HUES48 (cell line): Measurements from ENCODE around the gene SNTG2.

ENCODE experiments used
- H3K27ac ChIP-seq: one replicate; pipeline ENCODE4 v1.7.0; 2013; ENCODE audit warnings: low read depth, low read length, inconsistent platforms
- H3K27me3 ChIP-seq: 2 replicates; pipeline ENCODE4 v1.6.1; 2013; ENCODE audit warnings: mild to moderate bottlenecking, low read length; ENCODE audit not compliant: control insufficient read depth, insufficient read depth
- H3K36me3 ChIP-seq: 2 replicates; pipeline ENCODE4 v1.6.1; 2013; ENCODE audit warnings: low read length; ENCODE audit not compliant: control insufficient read depth, insufficient read depth
- H3K4me1 ChIP-seq: 2 replicates; pipeline ENCODE4 v1.6.1; 2013; ENCODE audit warnings: mild to moderate bottlenecking, low read length; ENCODE audit not compliant: control insufficient read depth, insufficient read depth
- H3K4me3 ChIP-seq: 2 replicates; pipeline ENCODE4 v1.5.1; 2013; ENCODE audit warnings: mild to moderate bottlenecking, low read depth, low read length
- H3K9ac ChIP-seq: 2 replicates; pipeline ENCODE4 v1.6.1; 2013; ENCODE audit warnings: mild to moderate bottlenecking, low read depth, low read length, moderate library complexity
- H3K9me3 ChIP-seq: 2 replicates; pipeline ENCODE4 v1.6.1; 2013; ENCODE audit warnings: low read length; ENCODE audit not compliant: control insufficient read depth, insufficient read depth

Gene SNTG2

GRCh38 chr2:1350111-1350510, 399.5 kb downstream of the SNTG2 start:
- Histone ChIP-seq H3K9ac (no peak overlapping the region), H3K4me3 (no peak overlapping the region), H3K4me1 (no peaks in the 10 kb centered on the region; the same call in 1 of the 2 replicates), H3K36me3 (no peaks in the 10 kb centered on the region), H3K27me3 (no peaks in the 10 kb centered on the region), H3K27ac (no peak overlapping the region), H3K9me3 (peaks cover 2% of the 10 kb centered on the region; the same call in 1 of the 2 replicates)

- H3K27ac ChIP-seq: no peak overlapping the region
- no peaks in the 10 kb centered on the region; the same call in 1 of the 2 replicates for H3K4me1 ChIP-seq
- H3K27me3 ChIP-seq: no peaks in the 10 kb centered on the region
- no peaks in the 10 kb centered on the region for H3K36me3 ChIP-seq
- no peak overlapping the region for H3K9ac ChIP-seq
- H3K4me3 ChIP-seq: no peak overlapping the region
- H3K9me3 ChIP-seq: peaks cover 2% of the 10 kb centered on the region; the same call in 1 of the 2 replicates
Measured at GRCh38 chr2:1353124-1353523, 402.5 kb downstream of the SNTG2 start.

GRCh38 chr2:1353543-1353942, 402.9 kb downstream of the SNTG2 start:
- Histone ChIP-seq H3K4me1 (no peaks in the 10 kb centered on the region; the same call in 1 of the 2 replicates), H3K36me3 (no peaks in the 10 kb centered on the region), H3K27ac (no peak overlapping the region), H3K9me3 (peaks cover 2% of the 10 kb centered on the region; the same call in 1 of the 2 replicates), H3K9ac (no peak overlapping the region), H3K27me3 (no peaks in the 10 kb centered on the region), H3K4me3 (no peak overlapping the region)

GRCh38 chr2:1360144-1360543, 409.5 kb downstream of the SNTG2 start:
- Histone ChIP-seq H3K4me1 (peaks cover 2% of the 10 kb centered on the region; the same call in 1 of the 2 replicates), H3K27ac (no peak overlapping the region), H3K27me3 (no peaks in the 10 kb centered on the region), H3K4me3 (no peak overlapping the region), H3K36me3 (no peaks in the 10 kb centered on the region), H3K9me3 (no peaks in the 10 kb centered on the region), H3K9ac (no peak overlapping the region)

- Histone ChIP-seq H3K4me3 (no peak overlapping the region), H3K27ac (no peak overlapping the region), H3K36me3 (no peaks in the 10 kb centered on the region), H3K4me1 (peaks cover 4% of the 10 kb centered on the region; the same call in 1 of the 2 replicates), H3K27me3 (no peaks in the 10 kb centered on the region), H3K9me3 (no peaks in the 10 kb centered on the region), H3K9ac (no peak overlapping the region)
Measured at GRCh38 chr2:1360557-1361250, 410.1 kb downstream of the SNTG2 start.

- Histone ChIP-seq H3K27ac (no peak overlapping the region), H3K4me3 (no peak overlapping the region), H3K36me3 (no peaks in the 10 kb centered on the region), H3K4me1 (peaks cover 4% of the 10 kb centered on the region; the same call in 1 of the 2 replicates), H3K9ac (no peak overlapping the region), H3K27me3 (no peaks in the 10 kb centered on the region), H3K9me3 (no peaks in the 10 kb centered on the region)
Measured at GRCh38 chr2:1363367-1363766, 412.7 kb downstream of the SNTG2 start.

- Histone ChIP-seq H3K4me3 (no peak overlapping the region), H3K36me3 (no peaks in the 10 kb centered on the region), H3K4me1 (peaks cover 4% of the 10 kb centered on the region; the same call in 1 of the 2 replicates), H3K27ac (no peak overlapping the region), H3K27me3 (no peaks in the 10 kb centered on the region), H3K9ac (no peak overlapping the region), H3K9me3 (no peaks in the 10 kb centered on the region)
Measured at GRCh38 chr2:1366546-1367134, 416.0 kb downstream of the SNTG2 start.

GRCh38 chr2:1367601-1368000, 417.0 kb downstream of the SNTG2 start:
- Histone ChIP-seq H3K36me3 (no peaks in the 10 kb centered on the region), H3K4me3 (no peak overlapping the region), H3K4me1 (peaks cover 4% of the 10 kb centered on the region; the same call in 1 of the 2 replicates), H3K9ac (no peak overlapping the region), H3K27ac (no peak overlapping the region), H3K27me3 (no peaks in the 10 kb centered on the region), H3K9me3 (no peaks in the 10 kb centered on the region)

- Histone ChIP-seq H3K4me3 (no peak overlapping the region), H3K36me3 (no peaks in the 10 kb centered on the region), H3K9me3 (no peaks in the 10 kb centered on the region), H3K9ac (no peak overlapping the region), H3K4me1 (peaks cover 4% of the 10 kb centered on the region; the same call in 1 of the 2 replicates), H3K27me3 (no peaks in the 10 kb centered on the region), H3K27ac (no peak overlapping the region)
Measured at GRCh38 chr2:1369905-1370304, 419.3 kb downstream of the SNTG2 start.

- Histone ChIP-seq H3K27me3 (no peaks in the 10 kb centered on the region), H3K27ac (no peak overlapping the region), H3K36me3 (no peaks in the 10 kb centered on the region)
Measured at GRCh38 chr2:1370461-1370860, 419.8 kb downstream of the SNTG2 start.

GRCh38 chr2:1371082-1371481, 420.4 kb downstream of the SNTG2 start:
- Histone ChIP-seq H3K4me3 (no peak overlapping the region), H3K4me1 (no peaks in the 10 kb centered on the region), H3K27me3 (no peaks in the 10 kb centered on the region), H3K9ac (no peak overlapping the region), H3K36me3 (no peaks in the 10 kb centered on the region), H3K27ac (no peak overlapping the region), H3K9me3 (no peaks in the 10 kb centered on the region)

More at GRCh38 chr2:1370461-1370860, 419.8 kb downstream of the SNTG2 start:
- Histone ChIP-seq H3K4me1 (no peaks in the 10 kb centered on the region), H3K9me3 (no peaks in the 10 kb centered on the region), H3K4me3 (no peak overlapping the region), H3K9ac (no peak overlapping the region)
